ENCODE results near the gene INPP1. TPM values are rescaled to one million over a fixed set of nuclear protein-coding genes. Genes with fewer than 3 reads are reported as not detected.

The INPP1 gene
- total RNA-seq, 1 donor from 2014 or later: 11.7 TPM

- H3K36me3 Mint-ChIP-seq (ENCODE audit: low read depth, unreplicated experiment): no peaks in the 10 kb centered on the region
- H3K27ac Mint-ChIP-seq (ENCODE audit: unreplicated experiment): no peak overlapping the region
- no peak for TF ChIP-seq CTCF (IDR thresholded peaks at IDR 0.05; ENCODE audit: unreplicated experiment)
- H3K4me1 Mint-ChIP-seq (ENCODE audit: unreplicated experiment): peaks cover 21% of the 10 kb centered on the region
- no peak overlapping the region for H3K4me3 Mint-ChIP-seq (ENCODE audit: unreplicated experiment)
- no peaks in the 10 kb centered on the region for H3K9me3 Mint-ChIP-seq (ENCODE audit: unreplicated experiment)
- no peaks in the 10 kb centered on the region for H3K27me3 Mint-ChIP-seq (ENCODE audit: unreplicated experiment)
- DNase-seq (ENCODE audit: low spot score): no peak
These were observed 37.6 kb downstream of the INPP1 start for GRCh38 chr2:190380962-190381412.

GRCh38 chr2:190382851-190383250 lies 39.5 kb downstream of the INPP1 start:
- Mint-ChIP-seq H3K27me3 (ENCODE audit: unreplicated experiment) (no peaks in the 10 kb centered on the region), H3K27ac (ENCODE audit: unreplicated experiment) (no peak overlapping the region), H3K4me3 (ENCODE audit: unreplicated experiment) (no peak overlapping the region), H3K9me3 (ENCODE audit: unreplicated experiment) (no peaks in the 10 kb centered on the region), H3K4me1 (ENCODE audit: unreplicated experiment) (peaks cover 21% of the 10 kb centered on the region), H3K36me3 (ENCODE audit: low read depth, unreplicated experiment) (no peaks in the 10 kb centered on the region)
- DNase-seq (ENCODE audit: low spot score): no peak
- peak; percentile 20 for TF ChIP-seq CTCF (IDR thresholded peaks at IDR 0.05; ENCODE audit: unreplicated experiment)

GRCh38 chr2:190387422-190387821 lies 44.0 kb downstream of the INPP1 start:
- H3K4me3 Mint-ChIP-seq (ENCODE audit: unreplicated experiment): no peak overlapping the region
- H3K9me3 Mint-ChIP-seq (ENCODE audit: unreplicated experiment): no peaks in the 10 kb centered on the region
- no peak for DNase-seq (ENCODE audit: low spot score)
- H3K27me3 Mint-ChIP-seq (ENCODE audit: unreplicated experiment): no peaks in the 10 kb centered on the region
- no peaks in the 10 kb centered on the region for H3K36me3 Mint-ChIP-seq (ENCODE audit: low read depth, unreplicated experiment)
- H3K4me1 Mint-ChIP-seq (ENCODE audit: unreplicated experiment): no peaks in the 10 kb centered on the region
- no peak overlapping the region for H3K27ac Mint-ChIP-seq (ENCODE audit: unreplicated experiment)
- TF ChIP-seq CTCF (IDR thresholded peaks at IDR 0.05; ENCODE audit: unreplicated experiment): no peak

GRCh38 chr2:190396271-190396670 lies 52.9 kb downstream of the INPP1 start:
- H3K4me1 Mint-ChIP-seq (ENCODE audit: unreplicated experiment): no peaks in the 10 kb centered on the region
- TF ChIP-seq CTCF (IDR thresholded peaks at IDR 0.05; ENCODE audit: unreplicated experiment): no peak
- no peak for DNase-seq (ENCODE audit: low spot score)
- peaks cover 1% of the 10 kb centered on the region for H3K27me3 Mint-ChIP-seq (ENCODE audit: unreplicated experiment)
- no peak overlapping the region for H3K27ac Mint-ChIP-seq (ENCODE audit: unreplicated experiment)
- H3K36me3 Mint-ChIP-seq (ENCODE audit: low read depth, unreplicated experiment): no peaks in the 10 kb centered on the region
- H3K9me3 Mint-ChIP-seq (ENCODE audit: unreplicated experiment): no peaks in the 10 kb centered on the region
- no peak overlapping the region for H3K4me3 Mint-ChIP-seq (ENCODE audit: unreplicated experiment)

GRCh38 chr2:190402986-190403603 lies 59.7 kb downstream of the INPP1 start:
- no peak overlapping the region for H3K4me3 Mint-ChIP-seq (ENCODE audit: unreplicated experiment)
- H3K9me3 Mint-ChIP-seq (ENCODE audit: unreplicated experiment): no peaks in the 10 kb centered on the region
- peaks cover 7% of the 10 kb centered on the region for H3K4me1 Mint-ChIP-seq (ENCODE audit: unreplicated experiment)
- no peaks in the 10 kb centered on the region for H3K36me3 Mint-ChIP-seq (ENCODE audit: low read depth, unreplicated experiment)
- TF ChIP-seq CTCF (IDR thresholded peaks at IDR 0.05; ENCODE audit: unreplicated experiment): no peak
- no peak overlapping the region for H3K27ac Mint-ChIP-seq (ENCODE audit: unreplicated experiment)
- no peak for DNase-seq (ENCODE audit: low spot score)
- H3K27me3 Mint-ChIP-seq (ENCODE audit: unreplicated experiment): peaks cover 3% of the 10 kb centered on the region

Data from endothelial cell (in vitro differentiated cells).